HG03103 (cell line): ENCODE measurements around the gene SCAMP4.

Experiments used
- ATAC-seq: cut with Tn5 transposase; IDR thresholded peaks from one replicate; pipeline ENCODE4 v1.9.1; 2021; ENCODE audit warnings: low read depth; ENCODE audit not compliant: unreplicated experiment

The SCAMP4 gene

GRCh38 chr19:1936430-1936829, 31.2 kb downstream of the SCAMP4 start:
- no peak for ATAC-seq

GRCh38 chr19:1936916-1937610, 31.9 kb downstream of the SCAMP4 start:
- ATAC-seq, result no peak

- no peak for ATAC-seq
These were observed 32.9 kb downstream of the SCAMP4 start for GRCh38 chr19:1938071-1938470.

GRCh38 chr19:1941146-1942077, 36.2 kb downstream of the SCAMP4 start, which contains the start of gene CSNK1G2:
CSNK1G2 (plus strand) TSS chr19:1941172; CDS start chr19:1969773, 28,601 bp downstream.
- no peak for ATAC-seq

- no peak for ATAC-seq
These were observed 37.1 kb downstream of the SCAMP4 start for GRCh38 chr19:1942078-1942933.

- ATAC-seq, result no peak
These were observed 37.8 kb downstream of the SCAMP4 start for GRCh38 chr19:1942934-1943555.

- ATAC-seq, result no peak
These were observed 38.5 kb downstream of the SCAMP4 start for GRCh38 chr19:1943661-1944087.

GRCh38 chr19:1944088-1944915, 39.1 kb downstream of the SCAMP4 start:
- no peak for ATAC-seq

GRCh38 chr19:1944916-1945561, 39.8 kb downstream of the SCAMP4 start:
- no peak for ATAC-seq

GRCh38 chr19:1945899-1946298, 40.7 kb downstream of the SCAMP4 start:
- no peak for ATAC-seq

- ATAC-seq, result no peak
These were observed 42.5 kb downstream of the SCAMP4 start for GRCh38 chr19:1947651-1948209.

- no peak for ATAC-seq
These were observed 44.3 kb downstream of the SCAMP4 start for GRCh38 chr19:1949304-1950101.

GRCh38 chr19:1950640-1951039, 45.4 kb downstream of the SCAMP4 start:
- no peak for ATAC-seq

GRCh38 chr19:1952635-1953034, 47.4 kb downstream of the SCAMP4 start:
- ATAC-seq, result no peak

GRCh38 chr19:1953037-1953436, 47.8 kb downstream of the SCAMP4 start:
- no peak for ATAC-seq

GRCh38 chr19:1953441-1954094, 48.4 kb downstream of the SCAMP4 start:
- ATAC-seq, result no peak

GRCh38 chr19:1954532-1954933, 49.3 kb downstream of the SCAMP4 start:
- no peak for ATAC-seq
